H9 (cell line): ENCODE measurements around the gene AGAP3. TPM values are rescaled to one million over a fixed set of nuclear protein-coding genes. Genes with fewer than 3 reads are reported as not detected.

Source experiments
- DNase-seq: peaks from one replicate; pipeline ENCODE4 v3.0.0-alpha.2; 2017
- H2AFZ ChIP-seq: one replicate; pipeline ENCODE4 v1.6.1; 2013; ENCODE audit warnings: mild to moderate bottlenecking, low read length, control low read depth, moderate library complexity
- H2AK5ac ChIP-seq: 2 replicates; pipeline ENCODE4 v1.6.1; 2013; ENCODE audit warnings: low read length, control low read depth, mixed read lengths; ENCODE audit not compliant: insufficient read length
- H2BK120ac ChIP-seq: one replicate; pipeline ENCODE4 v1.6.1; 2013; ENCODE audit warnings: low read depth, mild to moderate bottlenecking, low read length, control low read depth, inconsistent platforms; ENCODE audit not compliant: poor library complexity, severe bottlenecking
- H2BK12ac ChIP-seq: 2 replicates; pipeline ENCODE4 v1.6.1; 2013; ENCODE audit warnings: low read length, control low read depth, mixed read lengths, low read depth; ENCODE audit not compliant: insufficient read length
- H2BK15ac ChIP-seq: 2 replicates; pipeline ENCODE4 v1.6.1; 2013; ENCODE audit warnings: low read depth, low read length, control low read depth
- H2BK20ac ChIP-seq: one replicate; pipeline ENCODE4 v1.6.1; 2013; ENCODE audit warnings: low read depth, mild to moderate bottlenecking, low read length, control low read depth, inconsistent platforms; ENCODE audit not compliant: poor library complexity, severe bottlenecking
- H2BK5ac ChIP-seq: 2 replicates; pipeline ENCODE4 v1.6.1; 2013; ENCODE audit warnings: low read length, control low read depth, mixed read lengths; ENCODE audit not compliant: insufficient read length
- H3K14ac ChIP-seq: 2 replicates; pipeline ENCODE4 v1.6.1; 2013; ENCODE audit warnings: low read length, control low read depth; ENCODE audit not compliant: insufficient read depth
- H3K18ac ChIP-seq: 2 replicates; pipeline ENCODE4 v1.6.1; 2013; ENCODE audit warnings: low read depth, mild to moderate bottlenecking, mixed read lengths, low read length, control low read depth; ENCODE audit not compliant: insufficient read length
- H3K23ac ChIP-seq: 2 replicates; pipeline ENCODE4 v1.6.1; 2013; ENCODE audit warnings: low read length, control low read depth, mixed read lengths, low read depth; ENCODE audit not compliant: insufficient read length
- H3K23me2 ChIP-seq: 2 replicates; pipeline ENCODE4 v1.6.1; 2013; ENCODE audit warnings: low read depth, mild to moderate bottlenecking, mixed read lengths, low read length, control low read depth; ENCODE audit not compliant: insufficient read length, poor library complexity, severe bottlenecking
- H3K27ac ChIP-seq: 2 replicates; pipeline ENCODE4 v1.5.1; 2013; ENCODE audit warnings: low read length, control low read depth, mixed read lengths, low read depth; ENCODE audit not compliant: insufficient read length
- H3K27me3 ChIP-seq: 2 replicates; pipeline ENCODE4 v1.6.1; 2013; ENCODE audit warnings: low read length, control low read depth, inconsistent platforms; ENCODE audit not compliant: insufficient read depth
- H3K4ac ChIP-seq: 2 replicates; pipeline ENCODE4 v1.6.1; 2013; ENCODE audit warnings: low read depth, mild to moderate bottlenecking, control low read depth, inconsistent platforms, low read length, moderate library complexity
- H3K4me1 ChIP-seq: 2 replicates; pipeline ENCODE4 v1.6.1; 2013; ENCODE audit warnings: low read length, control low read depth, inconsistent platforms; ENCODE audit not compliant: insufficient read depth
- H3K4me2 ChIP-seq: 2 replicates; pipeline ENCODE4 v1.6.1; 2013; ENCODE audit warnings: low read length, control low read depth, mixed read lengths; ENCODE audit not compliant: insufficient read length, insufficient read depth
- H3K56ac ChIP-seq: 2 replicates; pipeline ENCODE4 v1.6.1; 2013; ENCODE audit warnings: low read depth, mild to moderate bottlenecking, mixed read lengths, low read length, control low read depth; ENCODE audit not compliant: insufficient read length
- H3K79me1 ChIP-seq: 2 replicates; pipeline ENCODE4 v1.6.1; 2013; ENCODE audit warnings: low read depth, mild to moderate bottlenecking, moderate library complexity, low read length, control low read depth, inconsistent platforms; ENCODE audit not compliant: insufficient read depth, poor library complexity, severe bottlenecking
- H3K79me2 ChIP-seq: 2 replicates; pipeline ENCODE4 v1.6.1; 2013; ENCODE audit warnings: low read length, control low read depth, inconsistent platforms; ENCODE audit not compliant: insufficient read depth
- H3K9ac ChIP-seq: 2 replicates; pipeline ENCODE4 v1.6.1; 2013; ENCODE audit warnings: low read length, control low read depth, mixed read lengths; ENCODE audit not compliant: insufficient read length; ENCODE audit errors: extremely low read depth
- H3K9me3 ChIP-seq: one replicate; pipeline ENCODE4 v1.6.1; 2013; ENCODE audit warnings: low read depth, low read length, inconsistent platforms; ENCODE audit not compliant: control insufficient read depth
- H3T11ph ChIP-seq: one replicate; pipeline ENCODE4 v1.6.1; 2013; ENCODE audit warnings: mild to moderate bottlenecking, low read length, control low read depth, inconsistent platforms
- H4K20me1 ChIP-seq: one replicate; pipeline ENCODE4 v1.6.1; 2013; ENCODE audit not compliant: control insufficient read depth, insufficient read length, insufficient read depth
- H4K5ac ChIP-seq: 2 replicates; pipeline ENCODE4 v1.6.1; 2013; ENCODE audit warnings: low read depth, mild to moderate bottlenecking, mixed read lengths, low read length, control low read depth; ENCODE audit not compliant: insufficient read length
- H4K8ac ChIP-seq: replicated peaks from 2 replicates; pipeline ENCODE4 v1.6.1; 2013; ENCODE audit warnings: low read length, control low read depth, mixed read lengths, low read depth; ENCODE audit not compliant: insufficient read length
- H4K91ac ChIP-seq: 2 replicates; pipeline ENCODE4 v1.6.1; 2013; ENCODE audit warnings: low read depth, mild to moderate bottlenecking, moderate library complexity, mixed read lengths, low read length, control low read depth; ENCODE audit not compliant: insufficient read length
- H3K27ac Mint-ChIP-seq, 3 experiments: 2 replicates in 2 of 3; 3 replicates in 1 of 3; pipeline ENCODE4 v1.8.0; 2020 to 2021; ENCODE audit warnings: mixed read lengths in 3 of 3, mild to moderate bottlenecking in 1 of 3, moderate library complexity in 1 of 3
- H3K27me3 Mint-ChIP-seq: 2 replicates; pipeline ENCODE4 v1.8.0; 2021; ENCODE audit warnings: low read depth, mild to moderate bottlenecking, moderate library complexity, mixed read lengths
- H3K36me3 Mint-ChIP-seq, 3 experiments: 2 replicates in 2 of 3; 3 replicates in 1 of 3; pipeline ENCODE4 v1.8.0; 2020 to 2021; ENCODE audit warnings: low read depth in 3 of 3, mixed read lengths in 3 of 3; ENCODE audit not compliant: insufficient read depth in 1 of 3
- H3K4me1 Mint-ChIP-seq, 2 experiments: 2 replicates each; pipeline ENCODE4 v1.8.0; 2020; ENCODE audit warnings: mixed read lengths in 2 of 2
- H3K4me3 Mint-ChIP-seq, 2 experiments: 2 replicates in 1 of 2; 3 replicates in 1 of 2; pipeline ENCODE4 v1.8.0; 2020 to 2021; ENCODE audit warnings: mild to moderate bottlenecking in 2 of 2, mixed read lengths in 2 of 2, moderate library complexity in 1 of 2
- H3K9me3 Mint-ChIP-seq, 2 experiments: 2 replicates in 1 of 2; 3 replicates in 1 of 2; pipeline ENCODE4 v1.8.0; 2020; ENCODE audit warnings: mild to moderate bottlenecking in 2 of 2, mixed read lengths in 2 of 2, moderate library complexity in 1 of 2
- CTCF ChIP-seq: fragments of 200-600 bp; sonication (generic); conservative IDR thresholded peaks from 3 replicates; pipeline ENCODE4 v1.8.0; 2021; ENCODE audit warnings: antibody characterized with exemption, mild to moderate bottlenecking
- WGBS: extraction: QIAGEN DNeasy Blood & Tissue Kit; methylation state at CpG from one replicate; pipeline ENCODE4 v1.1.7; 2013; ENCODE audit warnings: missing lambda C conversion rate, low lambda C conversion rate, mixed read lengths; ENCODE audit not compliant: insufficient read length; ENCODE audit errors: extremely low coverage; 5-methylcytosine and 5-hydroxymethylcytosine counted together
- total RNA-seq: library from RNA; stranded (reverse); gene quantifications from 2 replicates; pipeline ENCODE4 v1.2.1, GENCODE V29; 2021

AGAP3 gene
- total RNA-seq, 1 experiment from 2014 or later, result 97.7 TPM

GRCh38 chr7:151081170-151082101, 4.8 kb upstream of the AGAP3 start:
- H3K79me1 ChIP-seq, result no peaks in the 10 kb centered on the region
- no peak overlapping the region for H3K4ac ChIP-seq
- no peak overlapping the region for H2BK12ac ChIP-seq
- H3K4me1 Mint-ChIP-seq, result peaks cover 33 to 44% of the 10 kb centered on the region in 2 experiments
- H3K9ac ChIP-seq, result no peak overlapping the region
- no peak overlapping the region for H3T11ph ChIP-seq
- peak overlapping the region; percentile 23 for H3K4me2 ChIP-seq
- H2BK20ac ChIP-seq, result no peak overlapping the region
- no peak overlapping the region for H2BK5ac ChIP-seq
- peaks cover 2% of the 10 kb centered on the region; the same call in 1 of the 2 replicates for H3K4me1 ChIP-seq
- no peak overlapping the region for H4K8ac ChIP-seq
- no peak overlapping the region for H2AFZ ChIP-seq
- no peak overlapping the region for H3K14ac ChIP-seq
- no peak overlapping the region for H3K27ac Mint-ChIP-seq
- no peaks in the 10 kb centered on the region for H4K20me1 ChIP-seq
- no peak overlapping the region for H2BK120ac ChIP-seq
- no peak overlapping the region for H2BK15ac ChIP-seq
- H3K23ac ChIP-seq, result no peak overlapping the region
- H3K36me3 Mint-ChIP-seq, result peaks cover under 1 to 6% (median 5%) of the 10 kb centered on the region in 3 experiments; a peak in 5 of 7 replicates
- H3K23me2 ChIP-seq, result peaks cover 7% of the 10 kb centered on the region
- no peak for TF ChIP-seq CTCF
- DNase-seq, result no peak
- no peak overlapping the region for H4K5ac ChIP-seq
- H3K4me3 Mint-ChIP-seq, result peak overlapping the region; percentile 79 to 86
- H3K27ac ChIP-seq, result no peak overlapping the region
- no peak overlapping the region for H3K18ac ChIP-seq
- H3K79me2 ChIP-seq, result no peaks in the 10 kb centered on the region; the same call in 1 of the 2 replicates
- no peak overlapping the region for H2AK5ac ChIP-seq
- no CpG with 5 or more reads among the region's 64 CpGs for WGBS
- no peak overlapping the region for H3K56ac ChIP-seq
- peaks cover 8% of the 10 kb centered on the region for H3K27me3 Mint-ChIP-seq
- H4K91ac ChIP-seq, result no peak overlapping the region
- no peaks in the 10 kb centered on the region; the same call in 1 of the 2 replicates for H3K27me3 ChIP-seq
- no peaks in the 10 kb centered on the region for H3K9me3 ChIP-seq
- H3K9me3 Mint-ChIP-seq, result no peaks in the 10 kb centered on the region; a peak in 1 of 5 replicates
